GM23248 (cell line): Measurements from ENCODE around the gene SLC43A1. TPM values are rescaled to one million over a fixed set of nuclear protein-coding genes. Genes with fewer than 3 reads are reported as not detected.

ENCODE experiments used
- DNase-seq: peaks from one replicate; pipeline ENCODE4 v3.0.0-alpha.2; 2015
- H2AFZ ChIP-seq: fragments of 200-600 bp; sonication (generic); 2 replicates; pipeline ENCODE4 v1.6.1; 2016; ENCODE audit warnings: antibody characterized with exemption
- H3F3A ChIP-seq: fragments of 200-600 bp; sonication (generic); 2 replicates; pipeline ENCODE4 v1.6.1; 2016; ENCODE audit warnings: mild to moderate bottlenecking, antibody characterized with exemption, mixed run types; ENCODE audit not compliant: insufficient read depth
- H3K27ac ChIP-seq: fragments of 200-600 bp; sonication (generic); 2 replicates; pipeline ENCODE4 v1.5.1; 2016; ENCODE audit warnings: mild to moderate bottlenecking
- H3K27me3 ChIP-seq: fragments of 200-600 bp; sonication (generic); replicated peaks from 2 replicates; pipeline ENCODE4 v1.6.1; 2016; ENCODE audit warnings: mild to moderate bottlenecking; ENCODE audit not compliant: insufficient read depth
- H3K36me3 ChIP-seq: fragments of 200-600 bp; sonication (generic); 2 replicates; pipeline ENCODE4 v1.6.1; 2016; ENCODE audit warnings: low read depth, mild to moderate bottlenecking
- H3K4me1 ChIP-seq: fragments of 200-600 bp; sonication (generic); 2 replicates; pipeline ENCODE4 v1.6.1; 2016; ENCODE audit warnings: mild to moderate bottlenecking; ENCODE audit not compliant: insufficient read depth
- H3K4me2 ChIP-seq: fragments of 200-600 bp; sonication (generic); one replicate; pipeline ENCODE4 v1.6.1; 2016; ENCODE audit warnings: mild to moderate bottlenecking; ENCODE audit not compliant: unreplicated experiment
- H3K4me3 ChIP-seq: fragments of 200-600 bp; sonication (generic); 2 replicates; pipeline ENCODE4 v1.5.1; 2016; ENCODE audit warnings: mild to moderate bottlenecking
- H3K79me2 ChIP-seq: fragments of 200-600 bp; sonication (generic); 2 replicates; pipeline ENCODE4 v1.6.1; 2016; ENCODE audit warnings: mild to moderate bottlenecking; ENCODE audit not compliant: insufficient read depth
- H3K9ac ChIP-seq: fragments of 200-600 bp; sonication (generic); 2 replicates; pipeline ENCODE4 v1.6.1; 2016; ENCODE audit warnings: mild to moderate bottlenecking
- H3K9me2 ChIP-seq: fragments of 200-600 bp; sonication (generic); 2 replicates; pipeline ENCODE4 v1.6.1; 2016; ENCODE audit warnings: mixed run types, mild to moderate bottlenecking, moderate library complexity; ENCODE audit not compliant: insufficient read depth
- H3K9me3 ChIP-seq: fragments of 200-600 bp; sonication (generic); one replicate; pipeline ENCODE4 v1.6.1; 2017; ENCODE audit warnings: low read depth
- H4K20me1 ChIP-seq: fragments of 200-600 bp; sonication (generic); 2 replicates; pipeline ENCODE4 v1.6.0; 2016; ENCODE audit not compliant: insufficient read depth
- EZH2 ChIP-seq: fragments of 200-600 bp; sonication (generic); IDR thresholded peaks from 2 replicates; pipeline ENCODE4 v1.6.1; 2018; ENCODE audit warnings: antibody characterized with exemption, mild to moderate bottlenecking; ENCODE audit not compliant: insufficient read depth, poor library complexity, severe bottlenecking
- EZH2phosphoT487 ChIP-seq: fragments of 200-600 bp; sonication (generic); IDR thresholded peaks from 2 replicates; pipeline ENCODE4 v1.6.1; 2018; ENCODE audit warnings: antibody characterized with exemption, moderate library complexity, mild to moderate bottlenecking, low read depth; ENCODE audit not compliant: insufficient read depth
- WGBS, 2 experiments: methylation state at CpG; one replicate each; pipeline ENCODE4 v1.1.6; 2015 to 2017; ENCODE audit warnings: low lambda C conversion rate in 2 of 2, low coverage in 1 of 2; ENCODE audit errors: missing lambda C conversion rate in 2 of 2; 5-methylcytosine and 5-hydroxymethylcytosine counted together
- in situ Hi-C: fragments of 300-500 bp; cut with MboI; formaldehyde crosslinking; loops from 2 replicates; pipeline ENCODE4 v1.15.0; 2020
- polyA plus RNA-seq: library from polyadenylated mRNA; unstranded; fragments of >200 nt; fragmentation: Nextera tagmentation; extraction: Ambion mirVana; gene quantifications from 2 replicates; pipeline ENCODE4 v1.2.1, GENCODE V29; 2016
- total RNA-seq: library from RNA; depleted of rRNA; stranded (reverse); fragments of >200 nt; shearing (Covaris generic); gene quantifications from 2 replicates; pipeline ENCODE4 v1.2.3, GENCODE V29; 2014

Gene SLC43A1
- total and polyA plus RNA-seq, 2 experiments from 2014 or later = 7.1 to 9.3 TPM

DNA sequence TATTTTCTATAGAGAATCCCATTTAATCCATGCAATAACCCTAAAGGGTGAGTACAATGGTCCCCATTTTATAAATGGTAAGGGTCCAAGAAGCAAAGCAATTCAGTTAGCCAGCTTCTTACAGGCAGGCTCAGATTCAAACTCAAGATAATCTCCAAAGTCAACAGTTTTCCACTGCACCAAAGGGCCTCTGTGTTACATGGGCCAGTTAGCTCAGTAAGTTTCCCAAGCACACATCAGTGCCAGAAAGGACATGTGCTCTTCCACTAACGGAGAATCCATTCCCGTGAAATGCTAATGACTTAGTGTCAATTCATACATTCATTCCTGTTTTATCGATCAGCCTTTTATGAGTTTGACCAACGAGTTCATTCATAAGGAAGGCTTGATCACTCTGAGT lies 11.0 kb downstream of the SLC43A1 start:
- Histone ChIP-seq H3K9me2 (no peaks in the 10 kb centered on the region), H3K79me2 (no peaks in the 10 kb centered on the region), H3F3A (no peaks in the 10 kb centered on the region), H3K27ac (no peak overlapping the region), H3K4me1 (no peaks in the 10 kb centered on the region), H2AFZ (no peak overlapping the region), H3K4me2 (no peak overlapping the region), H3K36me3 (no peaks in the 10 kb centered on the region), H3K9me3 (no peaks in the 10 kb centered on the region), H3K4me3 (no peak overlapping the region), H3K9ac (no peak overlapping the region), H4K20me1 (no peaks in the 10 kb centered on the region), H3K27me3 (no peaks in the 10 kb centered on the region)
- TF ChIP-seq EZH2phosphoT487 (no peak), EZH2 (no peak)
- 75 to 77% methylated on average over 4 of the region's 4 CpGs for WGBS, 2 experiments
- DNase-seq = no peak
- in situ Hi-C loops = no loop called here

DNA sequence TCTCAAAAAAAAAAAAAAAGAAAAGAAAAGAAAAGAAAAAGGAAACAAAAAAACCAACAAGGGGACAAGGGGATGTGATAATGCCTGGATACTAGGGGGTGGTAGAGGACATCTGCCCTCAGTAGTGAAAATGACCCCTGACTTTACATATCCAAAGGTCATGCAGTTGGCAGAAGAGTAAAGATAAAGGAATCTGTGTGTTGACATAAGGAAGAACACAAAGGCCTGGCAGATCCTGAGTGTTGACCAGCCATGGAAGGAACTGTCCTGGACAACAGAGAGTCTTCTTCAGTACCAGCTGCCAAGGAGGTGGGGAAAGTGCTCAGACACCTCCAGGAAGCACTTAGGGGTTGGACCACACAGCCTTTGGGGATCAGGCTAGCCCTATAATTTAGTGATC lies 12.6 kb downstream of the SLC43A1 start:
- no peaks in the 10 kb centered on the region for H3K9me2 ChIP-seq
- DNase-seq = no peak

DNA sequence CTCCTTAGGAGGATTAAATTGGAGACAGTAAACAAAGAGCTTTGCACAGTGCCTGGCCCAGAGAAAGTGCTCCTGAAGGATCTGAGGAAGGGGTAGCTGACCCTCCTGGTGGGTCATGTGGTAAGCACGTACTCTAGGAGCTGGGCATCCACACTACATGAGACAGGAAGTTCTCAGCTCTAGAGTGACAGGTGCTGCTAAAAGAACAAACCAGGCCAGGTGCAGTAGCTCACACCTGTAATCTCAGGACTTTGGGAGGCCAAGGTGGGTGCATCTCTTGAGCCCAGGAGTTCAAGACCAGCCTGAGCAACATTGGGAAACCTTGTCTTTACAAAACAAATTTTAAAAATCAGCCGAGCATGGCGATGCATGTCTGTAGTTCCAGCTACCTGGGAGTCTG lies 13.1 kb downstream of the SLC43A1 start:
- no peak overlapping the region for H3K4me3 ChIP-seq
- no peaks in the 10 kb centered on the region for H3K79me2 ChIP-seq
- 93 to 95% methylated on average over 3 of the region's 3 CpGs for WGBS, 2 experiments
- no peaks in the 10 kb centered on the region for H3K4me1 ChIP-seq
- H3K9me3 ChIP-seq = no peaks in the 10 kb centered on the region
- no peak for TF ChIP-seq EZH2
- TF ChIP-seq EZH2phosphoT487 = no peak
- H3K27me3 ChIP-seq = no peaks in the 10 kb centered on the region
- no peaks in the 10 kb centered on the region for H3K9me2 ChIP-seq
- DNase-seq = no peak
- H3K36me3 ChIP-seq = no peaks in the 10 kb centered on the region
- no peak overlapping the region for H3K9ac ChIP-seq
- no peaks in the 10 kb centered on the region for H4K20me1 ChIP-seq
- H2AFZ ChIP-seq = no peak overlapping the region
- H3K4me2 ChIP-seq = no peak overlapping the region
- in situ Hi-C loops = no loop called here
- H3F3A ChIP-seq = no peaks in the 10 kb centered on the region
- H3K27ac ChIP-seq = no peak overlapping the region

More for the DNA sequence above, 12.6 kb downstream of the SLC43A1 start:
- Histone ChIP-seq H3K4me1 (no peaks in the 10 kb centered on the region), H3K9me3 (no peaks in the 10 kb centered on the region), H2AFZ (no peak overlapping the region), H3K36me3 (no peaks in the 10 kb centered on the region), H3K4me3 (no peak overlapping the region), H3K9ac (no peak overlapping the region), H3F3A (no peaks in the 10 kb centered on the region), H3K27ac (no peak overlapping the region), H4K20me1 (no peaks in the 10 kb centered on the region), H3K4me2 (no peak overlapping the region), H3K27me3 (no peaks in the 10 kb centered on the region), H3K79me2 (no peaks in the 10 kb centered on the region)
- TF ChIP-seq EZH2 (no peak), EZH2phosphoT487 (no peak)
- in situ Hi-C loops = no loop called here

DNA sequence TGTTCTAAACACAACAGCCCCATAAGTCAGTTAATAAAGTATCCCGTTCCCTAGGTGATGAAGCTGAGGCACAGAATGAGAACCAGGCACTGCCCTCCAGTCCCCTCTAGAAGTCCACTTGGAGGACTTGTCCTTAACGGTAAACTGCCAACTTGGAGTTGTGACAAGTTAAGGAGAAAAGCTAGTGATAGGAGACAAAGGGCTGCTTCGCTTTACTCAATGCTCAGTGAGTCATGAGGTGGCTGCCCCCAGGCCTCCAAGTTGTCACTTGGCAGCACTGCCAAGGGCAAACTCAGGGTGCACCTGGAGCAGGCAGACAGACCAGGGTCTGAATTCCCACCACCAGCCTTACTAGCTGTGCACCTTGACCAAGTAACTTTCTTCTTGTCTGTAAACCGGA lies 13.5 kb downstream of the SLC43A1 start:
- no peak overlapping the region for H3K27ac ChIP-seq
- no peaks in the 10 kb centered on the region for H3K27me3 ChIP-seq
- H3K9me2 ChIP-seq = no peaks in the 10 kb centered on the region
- H3K4me2 ChIP-seq = no peak overlapping the region
- H2AFZ ChIP-seq = no peak overlapping the region
- H3K9me3 ChIP-seq = no peaks in the 10 kb centered on the region
- H3F3A ChIP-seq = no peaks in the 10 kb centered on the region
- peak; percentile 35 for DNase-seq
- H3K79me2 ChIP-seq = no peaks in the 10 kb centered on the region
- 58 to 62% methylated on average over 4 of the region's 4 CpGs for WGBS, 2 experiments
- no peak for TF ChIP-seq EZH2
- no peaks in the 10 kb centered on the region for H3K4me1 ChIP-seq
- H4K20me1 ChIP-seq = no peaks in the 10 kb centered on the region
- in situ Hi-C loops = no loop called here
- H3K36me3 ChIP-seq = no peaks in the 10 kb centered on the region
- no peak overlapping the region for H3K4me3 ChIP-seq
- H3K9ac ChIP-seq = no peak overlapping the region

DNA sequence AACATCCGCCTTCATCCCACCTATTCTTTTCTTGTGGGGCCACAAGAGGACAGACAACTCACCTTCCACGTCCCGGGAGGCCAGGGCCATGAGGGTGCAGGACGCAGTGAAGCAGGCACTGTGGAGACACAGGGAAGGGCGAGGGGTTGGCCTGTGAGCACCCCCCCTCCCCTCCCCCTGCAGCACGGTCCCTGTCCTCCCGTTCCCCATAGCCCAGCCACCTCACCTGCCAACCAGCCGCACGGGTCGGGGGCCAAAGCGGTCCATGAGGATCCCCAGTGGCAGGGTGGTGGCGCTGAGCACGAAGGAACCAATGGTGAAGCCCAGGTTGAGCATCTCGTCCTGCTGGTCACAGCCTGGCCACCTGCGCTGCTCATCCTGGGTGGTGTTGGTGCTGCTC lies 14.6 kb downstream of the SLC43A1 start:
- H3K4me2 ChIP-seq = no peak overlapping the region
- no peaks in the 10 kb centered on the region for H4K20me1 ChIP-seq
- 87 to 94% methylated on average over 11 of the region's 15 CpGs for WGBS, 2 experiments
- no peak overlapping the region for H3K4me3 ChIP-seq
- H3K79me2 ChIP-seq = no peaks in the 10 kb centered on the region
- H3K9me3 ChIP-seq = no peaks in the 10 kb centered on the region
- no peak overlapping the region for H3K9ac ChIP-seq
- H3K9me2 ChIP-seq = no peaks in the 10 kb centered on the region
- H3K27me3 ChIP-seq = no peaks in the 10 kb centered on the region
- H3K27ac ChIP-seq = no peak overlapping the region
- in situ Hi-C loops = no loop called here
- DNase-seq = no peak
- H2AFZ ChIP-seq = no peak overlapping the region
- H3F3A ChIP-seq = no peaks in the 10 kb centered on the region
- H3K4me1 ChIP-seq = no peaks in the 10 kb centered on the region
- TF ChIP-seq EZH2phosphoT487 = no peak
- no peaks in the 10 kb centered on the region for H3K36me3 ChIP-seq
